Mesendoderm (in vitro differentiated cells): ENCODE results near the gene TJAP1.
"Not testable (repeated sequence)": the region's sequence is repeated elsewhere in the genome, so short reads cannot be mapped to it uniquely, and the experiment has no call there.

Source experiments
- DNase-seq: peaks from one replicate; pipeline ENCODE4 v3.0.0; 2013
- H2AK5ac ChIP-seq: 2 replicates; pipeline ENCODE4 v1.6.1; 2013; ENCODE audit warnings: low read length, inconsistent platforms
- H2BK120ac ChIP-seq: 2 replicates; pipeline ENCODE4 v1.6.1; 2013; ENCODE audit warnings: low read depth, mild to moderate bottlenecking, low read length, moderate library complexity, mixed read lengths
- H2BK15ac ChIP-seq: replicated peaks from 2 replicates; pipeline ENCODE4 v1.6.1; 2013; ENCODE audit warnings: low read depth, mild to moderate bottlenecking, moderate library complexity
- H2BK5ac ChIP-seq: 2 replicates; pipeline ENCODE4 v1.6.1; 2013; ENCODE audit warnings: low read length, inconsistent platforms
- H3K18ac ChIP-seq: 2 replicates; pipeline ENCODE4 v1.6.1; 2013; ENCODE audit warnings: mild to moderate bottlenecking, low read length, mixed read lengths
- H3K23ac ChIP-seq: one replicate; pipeline ENCODE4 v1.6.1; 2013; ENCODE audit warnings: low read length
- H3K27ac ChIP-seq: 2 replicates; pipeline ENCODE4 v1.5.1; 2013; ENCODE audit warnings: low read depth, mild to moderate bottlenecking, inconsistent platforms, low read length, moderate library complexity
- H3K27me3 ChIP-seq: 2 replicates; pipeline ENCODE4 v1.6.1; 2013; ENCODE audit warnings: low read length, control low read depth, mild to moderate bottlenecking, inconsistent platforms; ENCODE audit not compliant: insufficient read depth, poor library complexity
- H3K36me3 ChIP-seq: 2 replicates; pipeline ENCODE4 v1.6.1; 2013; ENCODE audit warnings: low read length, inconsistent platforms; ENCODE audit not compliant: control insufficient read depth, insufficient read depth
- H3K4ac ChIP-seq: one replicate; pipeline ENCODE4 v1.6.1; 2013; ENCODE audit warnings: low read depth, mild to moderate bottlenecking, low read length, moderate library complexity
- H3K4me1 ChIP-seq: 2 replicates; pipeline ENCODE4 v1.6.1; 2013; ENCODE audit warnings: low read depth, low read length, inconsistent platforms; ENCODE audit not compliant: control insufficient read depth
- H3K4me2 ChIP-seq: 2 replicates; pipeline ENCODE4 v1.6.1; 2013; ENCODE audit warnings: low read length
- H3K4me3 ChIP-seq: 2 replicates; pipeline ENCODE4 v1.5.1; 2013; ENCODE audit warnings: mild to moderate bottlenecking, low read length
- H3K56ac ChIP-seq: one replicate; pipeline ENCODE4 v1.6.1; 2013; ENCODE audit warnings: low read length
- H3K79me1 ChIP-seq: 2 replicates; pipeline ENCODE4 v1.6.1; 2013; ENCODE audit warnings: low read length, inconsistent platforms
- H3K79me2 ChIP-seq: 2 replicates; pipeline ENCODE4 v1.6.1; 2013; ENCODE audit warnings: mild to moderate bottlenecking, low read length; ENCODE audit not compliant: control insufficient read depth, insufficient read depth
- H3K9ac ChIP-seq: 2 replicates; pipeline ENCODE4 v1.6.1; 2013; ENCODE audit warnings: low read length, inconsistent platforms
- H4K5ac ChIP-seq: one replicate; pipeline ENCODE4 v1.6.1; 2013; ENCODE audit warnings: low read length
- H4K8ac ChIP-seq: one replicate; pipeline ENCODE4 v1.6.1; 2013; ENCODE audit warnings: low read depth, mild to moderate bottlenecking, control low read depth, low read length, moderate library complexity
- WGBS: extraction: QIAGEN DNeasy Blood & Tissue Kit; methylation state at CpG from one replicate; pipeline ENCODE4 v1.1.7; 2013; ENCODE audit warnings: low lambda C conversion rate, missing lambda C conversion rate; ENCODE audit not compliant: insufficient coverage; ENCODE audit errors: extremely low coverage; 5-methylcytosine and 5-hydroxymethylcytosine counted together

The TJAP1 gene

DNA sequence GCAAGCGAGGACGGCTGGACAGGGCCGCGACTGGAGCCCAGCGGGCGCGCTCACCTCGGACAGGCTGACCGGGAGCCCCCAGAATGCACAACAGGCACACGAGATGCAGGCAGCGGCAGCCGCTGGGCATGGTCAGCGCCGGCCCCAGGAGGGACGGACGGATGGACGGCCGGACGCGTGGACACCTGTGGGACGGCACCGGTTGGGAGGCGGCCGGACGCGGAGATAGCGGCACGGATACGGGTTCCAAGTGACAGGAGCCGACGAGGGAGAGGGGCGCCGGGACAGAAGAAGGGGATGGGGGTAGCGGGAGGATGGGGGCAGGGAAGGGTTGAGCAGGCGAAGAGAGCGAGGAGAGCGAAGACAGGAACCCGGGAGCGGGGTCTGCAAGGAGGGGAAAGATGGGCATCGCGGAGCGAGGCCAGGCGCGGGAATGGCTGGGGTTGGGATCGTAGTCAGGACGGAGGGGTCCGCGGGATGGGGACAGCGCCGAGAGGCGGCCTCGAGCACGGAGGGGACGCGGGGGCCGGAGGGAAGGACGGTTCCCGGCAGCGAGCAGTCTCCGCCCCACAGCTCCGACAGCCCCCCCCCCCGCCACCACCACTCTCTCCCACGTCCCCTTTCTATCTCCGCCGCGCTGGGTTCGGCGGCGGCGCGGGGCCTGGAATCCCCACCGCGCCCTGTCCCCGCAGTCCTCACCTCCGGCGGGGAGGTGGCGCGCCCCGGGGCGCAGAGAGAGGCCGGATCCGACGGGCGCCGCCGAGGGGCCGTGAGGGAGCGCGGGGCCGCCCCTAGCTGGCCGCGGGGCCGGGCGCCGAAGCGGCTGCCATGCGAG is 22.5 kb upstream of the TJAP1 start:
- no CpG with 5 or more reads among the region's 97 CpGs for WGBS
- Histone ChIP-seq H2BK15ac (no peak overlapping the region), H3K4me2 (peak overlapping the region; percentile 56), H3K36me3 (no peaks in the 10 kb centered on the region), H3K79me2 (no peaks in the 10 kb centered on the region), H3K4me3 (peak overlapping the region; percentile 17), H4K8ac (no peak overlapping the region), H3K56ac (peak overlapping the region; percentile 61), H3K23ac (no peak overlapping the region), H4K5ac (no peak overlapping the region), H2AK5ac (no peak overlapping the region), H2BK120ac (no peak overlapping the region), H3K79me1 (no peaks in the 10 kb centered on the region), H2BK5ac (no peak overlapping the region), H3K4me1 (no peaks in the 10 kb centered on the region), H3K27ac (no peak overlapping the region), H3K18ac (no peak overlapping the region), H3K4ac (no peak overlapping the region), H3K27me3 (peaks cover 6% of the 10 kb centered on the region), H3K9ac (peak overlapping the region; percentile 23)
- DNase-seq = peak; percentile 81

- Histone ChIP-seq H3K36me3 (no peaks in the 10 kb centered on the region), H3K9ac (peak within 1 kb of the TSS; percentile 23), H3K4ac (no peak within 1 kb of the TSS), H2AK5ac (no peak within 1 kb of the TSS), H3K79me1 (no peaks in the 10 kb centered on the region), H2BK15ac (no peak within 1 kb of the TSS), H3K18ac (no peak within 1 kb of the TSS), H3K23ac (no peak within 1 kb of the TSS), H3K4me1 (no peaks in the 10 kb centered on the region), H3K4me2 (peak within 1 kb of the TSS; percentile 61), H2BK5ac (no peak within 1 kb of the TSS), H4K8ac (no peak within 1 kb of the TSS), H3K4me3 (peak within 1 kb of the TSS; percentile 17), H2BK120ac (no peak within 1 kb of the TSS), H3K79me2 (no peaks in the 10 kb centered on the region), H3K27me3 (peaks cover 6% of the 10 kb centered on the region), H3K56ac (peak within 1 kb of the TSS; percentile 61), H3K27ac (no peak within 1 kb of the TSS), H4K5ac (no peak within 1 kb of the TSS)
- DNase-seq = peak; percentile 37
- no CpG with 5 or more reads among the region's 55 CpGs for WGBS
Observed at GRCh38 chr6:43455531-43456428, 21.6 kb upstream of the TJAP1 start, which contains the start of gene DLK2. Gene DLK2, minus strand, starts transcription at chr6:43455548. Its CDS starts 723 bp downstream, at chr6:43454825.

GRCh38 chr6:43457643-43458042 is 19.7 kb upstream of the TJAP1 start:
- Histone ChIP-seq H3K9ac (no peak overlapping the region), H2AK5ac (no peak overlapping the region), H2BK5ac (no peak overlapping the region), H3K23ac (no peak overlapping the region), H3K4ac (no peak overlapping the region), H2BK120ac (no peak overlapping the region), H3K79me2 (no peaks in the 10 kb centered on the region), H3K56ac (no peak overlapping the region), H3K36me3 (no peaks in the 10 kb centered on the region), H3K4me1 (no peaks in the 10 kb centered on the region), H3K27ac (no peak overlapping the region), H3K79me1 (no peaks in the 10 kb centered on the region), H3K4me2 (no peak overlapping the region), H3K4me3 (no peak overlapping the region), H3K27me3 (peaks cover 6% of the 10 kb centered on the region), H2BK15ac (no peak overlapping the region), H4K8ac (no peak overlapping the region), H4K5ac (no peak overlapping the region), H3K18ac (no peak overlapping the region)
- WGBS = no CpG with 5 or more reads among the region's 9 CpGs
- DNase-seq = no peak

- H3K4me3 ChIP-seq, H3K18ac ChIP-seq, H2AK5ac ChIP-seq, H3K4me2 ChIP-seq, H3K79me1 ChIP-seq, H4K8ac ChIP-seq, H3K27me3 ChIP-seq, H3K27ac ChIP-seq, H3K9ac ChIP-seq, H3K36me3 ChIP-seq, H3K79me2 ChIP-seq, H3K4me1 ChIP-seq, H4K5ac ChIP-seq, H2BK5ac ChIP-seq, H2BK15ac ChIP-seq, H3K4ac ChIP-seq, H3K23ac ChIP-seq, H2BK120ac ChIP-seq, H3K56ac ChIP-seq, DNase-seq: not testable (repeated sequence)
- WGBS = no CpG with 5 or more reads among the region's 15 CpGs
Observed at GRCh38 chr6:43458154-43458553, 19.2 kb upstream of the TJAP1 start.

DNA sequence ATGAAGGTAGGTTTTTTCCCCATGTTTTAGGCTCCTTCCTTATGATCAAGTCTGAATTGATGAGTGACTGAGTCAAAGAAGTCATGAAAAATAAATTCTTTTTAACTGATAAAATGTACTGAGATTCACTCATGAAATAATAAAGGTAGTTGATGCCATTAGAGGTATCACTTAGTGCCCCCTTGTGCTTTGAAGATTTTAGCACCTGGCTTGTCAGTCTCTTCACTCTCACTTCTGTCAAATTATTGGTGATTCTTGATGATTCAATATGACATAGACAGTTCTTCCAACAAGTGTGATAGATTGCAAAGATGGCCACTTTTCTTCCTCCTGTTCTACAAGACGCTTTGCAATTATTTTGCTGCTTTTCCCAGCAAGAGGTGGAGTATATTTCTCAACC is 17.8 kb upstream of the TJAP1 start:
- Histone ChIP-seq H3K23ac (no peak overlapping the region), H3K9ac (no peak overlapping the region), H2BK5ac (no peak overlapping the region), H2AK5ac (no peak overlapping the region), H3K27me3 (peaks cover 6% of the 10 kb centered on the region), H4K8ac (no peak overlapping the region), H2BK15ac (no peak overlapping the region), H3K18ac (no peak overlapping the region), H3K4ac (no peak overlapping the region), H3K56ac (no peak overlapping the region), H3K27ac (no peak overlapping the region), H3K4me2 (no peak overlapping the region), H3K79me1 (no peaks in the 10 kb centered on the region), H3K4me1 (no peaks in the 10 kb centered on the region), H3K79me2 (no peaks in the 10 kb centered on the region), H2BK120ac (no peak overlapping the region), H3K36me3 (no peaks in the 10 kb centered on the region), H4K5ac (no peak overlapping the region), H3K4me3 (no peak overlapping the region)
- DNase-seq = no peak
- no CpG with 5 or more reads among the region's 1 CpG for WGBS
